Measurements from ENCODE around the gene RELN. TPM values are rescaled to one million over a fixed set of nuclear protein-coding genes. Genes with fewer than 3 reads are reported as not detected.

RELN gene
- total RNA-seq, 1 experiment from 2014 or later = 0.20 TPM

DNA sequence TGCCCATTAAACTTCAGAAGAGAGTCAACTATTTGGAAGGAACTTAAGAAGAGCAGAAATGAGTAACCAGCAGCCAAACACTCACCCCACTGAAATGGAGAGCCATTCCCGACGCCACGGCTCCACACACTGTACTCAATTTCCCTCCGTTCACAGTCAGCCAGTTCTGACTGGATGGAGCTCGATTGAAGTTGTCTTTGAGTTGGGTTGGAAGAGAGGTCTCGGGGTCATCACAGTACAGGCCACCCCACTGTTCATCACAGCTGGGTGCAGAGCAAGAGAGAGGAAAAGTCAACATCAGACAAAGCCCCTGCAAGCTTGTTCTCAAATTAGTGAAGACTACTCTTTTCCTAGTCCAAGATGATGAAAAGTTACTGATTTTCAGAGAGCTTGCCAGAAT is 467.5 kb downstream of the RELN start (continued):
- TF ChIP-seq, protein P1, sequence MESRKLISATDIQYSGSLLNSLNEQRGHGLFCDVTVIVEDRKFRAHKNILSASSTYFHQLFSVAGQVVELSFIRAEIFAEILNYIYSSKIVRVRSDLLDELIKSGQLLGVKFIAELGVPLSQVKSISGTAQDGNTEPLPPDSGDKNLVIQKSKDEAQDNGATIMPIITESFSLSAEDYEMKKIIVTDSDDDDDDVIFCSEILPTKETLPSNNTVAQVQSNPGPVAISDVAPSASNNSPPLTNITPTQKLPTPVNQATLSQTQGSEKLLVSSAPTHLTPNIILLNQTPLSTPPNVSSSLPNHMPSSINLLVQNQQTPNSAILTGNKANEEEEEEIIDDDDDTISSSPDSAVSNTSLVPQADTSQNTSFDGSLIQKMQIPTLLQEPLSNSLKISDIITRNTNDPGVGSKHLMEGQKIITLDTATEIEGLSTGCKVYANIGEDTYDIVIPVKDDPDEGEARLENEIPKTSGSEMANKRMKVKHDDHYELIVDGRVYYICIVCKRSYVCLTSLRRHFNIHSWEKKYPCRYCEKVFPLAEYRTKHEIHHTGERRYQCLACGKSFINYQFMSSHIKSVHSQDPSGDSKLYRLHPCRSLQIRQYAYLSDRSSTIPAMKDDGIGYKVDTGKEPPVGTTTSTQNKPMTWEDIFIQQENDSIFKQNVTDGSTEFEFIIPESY (IDR thresholded peaks at IDR 0.05; ENCODE audit: extremely low read depth, insufficient replicate concordance, low read length) = no peak
- TF ChIP-seq EZH2 (IDR thresholded peaks at IDR 0.05) = no peak
- TF ChIP-seq REST (IDR thresholded peaks at IDR 0.05; ENCODE audit: low read depth) = no peak
- TF ChIP-seq ELF1 (IDR thresholded peaks at IDR 0.05; ENCODE audit: borderline replicate concordance, low read depth) = no peak

DNA sequence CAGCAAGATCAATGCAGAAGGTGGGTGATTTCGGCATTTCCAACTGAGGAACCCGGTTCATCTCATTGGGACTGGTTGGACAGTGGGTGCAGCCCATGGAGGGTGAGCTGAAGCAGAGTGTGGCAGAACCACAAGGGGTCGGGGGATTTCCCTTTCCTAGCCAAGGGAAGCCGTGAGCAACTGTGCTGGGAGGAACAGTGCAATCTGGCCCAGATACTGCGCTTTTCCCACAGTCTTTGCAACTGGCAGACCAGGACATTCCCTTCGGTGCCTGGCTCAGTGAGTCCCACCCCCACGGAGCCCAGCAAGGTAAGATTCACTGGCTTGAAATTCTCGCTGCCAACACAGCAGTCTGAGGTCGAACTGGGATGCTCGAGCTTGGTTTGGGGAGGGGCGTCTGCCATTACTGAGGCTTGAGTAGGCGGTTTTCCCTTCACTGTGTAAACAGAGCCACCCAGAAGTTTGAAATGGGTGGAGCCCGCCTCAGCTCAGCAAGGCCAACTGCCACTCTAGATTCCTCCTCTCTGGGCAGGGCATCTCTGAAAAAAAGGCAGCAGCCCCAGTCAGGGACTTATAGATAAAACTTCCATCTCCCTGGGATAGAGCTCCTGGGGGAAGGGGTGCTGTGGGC is 484.8 kb downstream of the RELN start:
- no peak for ATAC-seq
- no peak overlapping the region for H2AFZ ChIP-seq (ENCODE audit: low read depth, low read length, poor library complexity, severe bottlenecking)
- peaks cover 46% of the 10 kb centered on the region for H3K27me3 ChIP-seq (ENCODE audit: insufficient read depth, low read length)
- TF ChIP-seq POLR2AphosphoS5 (IDR thresholded peaks at IDR 0.05; ENCODE audit: low read depth, low read length) = no peak
- no peak for TF ChIP-seq POLR2A (IDR thresholded peaks at IDR 0.05; ENCODE audit: borderline replicate concordance, extremely low read depth, insufficient read depth, insufficient read length)
- ChIA-PET CTCF (no interaction called here), POLR2A (no interaction called here), RAD21 (ENCODE audit: low non-redundant PET in 1 of 2, low total read pairs in 2 of 2, uncharacterized antibody in 2 of 2, unreplicated experiment in 2 of 2) (no interaction called here)
- BruUV-seq (replicated peaks) = no TSS peak
- no peaks in the 10 kb centered on the region for H3K9me3 ChIP-seq (ENCODE audit: control insufficient read depth in 1 of 2, insufficient read depth in 1 of 2, low read depth in 1 of 2, low read length in 2 of 2)
- no peak overlapping the region for H3K4me2 ChIP-seq (ENCODE audit: low read length)
- DNase-seq (ENCODE audit: low read depth, low spot score) = no peak
- no peaks in the 10 kb centered on the region for H4K20me1 ChIP-seq (ENCODE audit: insufficient read depth)
- H3K4me1 ChIP-seq (ENCODE audit: control insufficient read depth in 1 of 2, insufficient read depth in 2 of 2, low read length in 2 of 2) = no peaks in the 10 kb centered on the region
- H3K36me3 ChIP-seq (ENCODE audit: control insufficient read depth in 1 of 2, insufficient read depth in 2 of 2, low read length in 2 of 2) = no peaks in the 10 kb centered on the region
- no peaks in the 10 kb centered on the region for H3K9me2 ChIP-seq (ENCODE audit: insufficient read depth)
- no peak overlapping the region for H3K9ac ChIP-seq (ENCODE audit: low read length)
- no peaks in the 10 kb centered on the region for H3K79me2 ChIP-seq (ENCODE audit: insufficient read depth, low read length)
- no peak overlapping the region for H3K27ac ChIP-seq (ENCODE audit: low read depth, low read length)
- no peak overlapping the region for H3K4me3 ChIP-seq (replicated peaks in 1 of 2; ENCODE audit: low read depth in 1 of 2, low read length in 2 of 2)
- intact Hi-C loops (cut with micrococcal nuclease) = no loop called here

Measured in HCT116 (cell line).